ENCODE measurements around the gene ADSS1.

GRCh38 chr14:104694991-104695659 lies 28.9 kb upstream of the ADSS1 start:
- TF ChIP-seq CTCF (IDR thresholded peaks at IDR 0.05; ENCODE audit: low read depth, low read length, missing input control) (no peak), JUND (IDR thresholded peaks at IDR 0.05) (no peak), ATF3 (IDR thresholded peaks at IDR 0.05) (no peak), SP1 (IDR thresholded peaks at IDR 0.05) (no peak), MAX (IDR thresholded peaks at IDR 0.05) (no peak), YY1 (IDR thresholded peaks at IDR 0.05) (no peak)
